ENCODE results near the gene SEC24A. TPM values are rescaled to one million over a fixed set of nuclear protein-coding genes. Genes with fewer than 3 reads are reported as not detected.
"Not testable (repeated sequence)": the region's sequence is repeated elsewhere in the genome, so short reads cannot be mapped to it uniquely, and the experiment has no call there.

The SEC24A gene
- total and polyA plus RNA-seq, 5 experiments from 2014 or later = 4.0 to 17.2 (median 7.7) TPM

- H3K4me1 Mint-ChIP-seq = peaks cover 11 to 48% (median 20%) of the 10 kb centered on the region in 4 donors
- H3K9me3 Mint-ChIP-seq = no peaks in the 10 kb centered on the region
- POLR2A ChIA-PET = no interaction called here
- no peak overlapping the region for H3K4me3 Mint-ChIP-seq
- H3K36me3 Mint-ChIP-seq = peaks cover 0 to 39% (median 7%) of the 10 kb centered on the region in 3 donors
- DNase-seq (no peak), ATAC-seq (no peak)
- peak overlapping the region in 1 of 10 donors; percentile 27 for H3K27ac Mint-ChIP-seq
- H3K27me3 Mint-ChIP-seq = no peaks in the 10 kb centered on the region
These were observed 8.1 kb downstream of the SEC24A start for GRCh38 chr5:134656690-134657089.

GRCh38 chr5:134659456-134659855 is 10.9 kb downstream of the SEC24A start:
- peaks cover 0 to 54% (median 7%) of the 10 kb centered on the region in 3 donors for H3K36me3 Mint-ChIP-seq
- no peak overlapping the region for H3K4me3 Mint-ChIP-seq
- DNase-seq (peak in 2 of 10 donors; percentile 2 to 5), ATAC-seq (peak in 1 of 2 donors; percentile 70)
- peaks cover 13 to 46% (median 20%) of the 10 kb centered on the region in 4 donors for H3K4me1 Mint-ChIP-seq
- no peaks in the 10 kb centered on the region for H3K27me3 Mint-ChIP-seq
- POLR2A ChIA-PET = interaction anchor here (0.6 kb wide), 2 partner anchors 16 to 163 kb away, joined by 3 read pairs; no protein-coding TSS in a partner anchor
- no peaks in the 10 kb centered on the region for H3K9me3 Mint-ChIP-seq
- H3K27ac Mint-ChIP-seq = peak overlapping the region in 1 of 10 donors; percentile 58

GRCh38 chr5:134659922-134660321 is 11.3 kb downstream of the SEC24A start:
- no peak overlapping the region for H3K4me3 Mint-ChIP-seq
- POLR2A ChIA-PET = interaction anchor here (0.6 to 0.7 kb wide), 3 partner anchors 16 to 163 kb away, joined by 3 read pairs; partner anchors contain the start of gene SAR1B
- H3K27me3 Mint-ChIP-seq = no peaks in the 10 kb centered on the region
- H3K4me1 Mint-ChIP-seq = peaks cover 13 to 41% (median 20%) of the 10 kb centered on the region in 4 donors
- no peaks in the 10 kb centered on the region for H3K9me3 Mint-ChIP-seq
- DNase-seq (no peak), ATAC-seq (no peak)
- H3K36me3 Mint-ChIP-seq = peaks cover 0 to 50% (median 7%) of the 10 kb centered on the region in 3 donors
- H3K27ac Mint-ChIP-seq = peak overlapping the region in 1 of 10 donors; percentile 58

GRCh38 chr5:134662971-134663370 is 14.4 kb downstream of the SEC24A start:
- Mint-ChIP-seq H3K4me1 (peaks cover 11 to 32% (median 17%) of the 10 kb centered on the region in 4 donors), H3K4me3 (no peak overlapping the region), H3K27ac (peak overlapping the region in 2 of 10 donors; percentile 1 to 35), H3K27me3 (no peaks in the 10 kb centered on the region), H3K9me3 (no peaks in the 10 kb centered on the region), H3K36me3 (peaks cover 0 to 49% (median 13%) of the 10 kb centered on the region in 3 donors)
- DNase-seq (no peak), ATAC-seq (no peak)
- POLR2A ChIA-PET = no interaction called here

GRCh38 chr5:134664448-134664847 is 15.9 kb downstream of the SEC24A start:
- no peak overlapping the region for H3K4me3 Mint-ChIP-seq
- peaks cover 0 to 51% (median 13%) of the 10 kb centered on the region in 3 donors for H3K36me3 Mint-ChIP-seq
- POLR2A ChIA-PET = no interaction called here
- H3K27ac Mint-ChIP-seq = no peak overlapping the region
- H3K4me1 Mint-ChIP-seq = peaks cover 8 to 25% (median 11%) of the 10 kb centered on the region in 4 donors
- ATAC-seq (no peak), DNase-seq (no peak)
- no peaks in the 10 kb centered on the region for H3K9me3 Mint-ChIP-seq
- H3K27me3 Mint-ChIP-seq = no peaks in the 10 kb centered on the region

- H3K36me3 Mint-ChIP-seq = peaks cover 0 to 68% (median 12%) of the 10 kb centered on the region in 3 donors
- H3K4me1 Mint-ChIP-seq, H3K9me3 Mint-ChIP-seq, POLR2A ChIA-PET, ATAC-seq, H3K4me3 Mint-ChIP-seq, DNase-seq, H3K27ac Mint-ChIP-seq, H3K27me3 Mint-ChIP-seq: not testable (repeated sequence)
These were observed 25.0 kb downstream of the SEC24A start for GRCh38 chr5:134673546-134673945.

GRCh38 chr5:134677357-134677756 is 28.8 kb downstream of the SEC24A start:
- not testable (repeated sequence) for H3K9me3 Mint-ChIP-seq, H3K4me1 Mint-ChIP-seq, ATAC-seq, H3K4me3 Mint-ChIP-seq, DNase-seq, H3K27ac Mint-ChIP-seq, H3K27me3 Mint-ChIP-seq
- peaks cover 0 to 74% (median 16%) of the 10 kb centered on the region in 3 donors for H3K36me3 Mint-ChIP-seq
- POLR2A ChIA-PET = interaction anchor here (0.7 kb wide), 1 partner anchor 61 kb away, joined by 5 read pairs; no protein-coding TSS in a partner anchor

- DNase-seq, H3K27me3 Mint-ChIP-seq, H3K9me3 Mint-ChIP-seq, H3K4me3 Mint-ChIP-seq, ATAC-seq, H3K27ac Mint-ChIP-seq, POLR2A ChIA-PET, H3K4me1 Mint-ChIP-seq: not testable (repeated sequence)
- peaks cover 10 to 90% (median 20%) of the 10 kb centered on the region in 3 donors for H3K36me3 Mint-ChIP-seq
These were observed 41.6 kb downstream of the SEC24A start for GRCh38 chr5:134690144-134690543.

GRCh38 chr5:134692722-134693121 is 44.1 kb downstream of the SEC24A start:
- ATAC-seq (no peak), DNase-seq (no peak)
- Mint-ChIP-seq H3K9me3 (no peaks in the 10 kb centered on the region), H3K4me1 (no peaks in the 10 kb centered on the region), H3K36me3 (peaks cover 5 to 82% (median 21%) of the 10 kb centered on the region in 3 donors), H3K27me3 (no peaks in the 10 kb centered on the region), H3K27ac (peak overlapping the region in 1 of 10 donors; percentile 0), H3K4me3 (no peak overlapping the region)
- POLR2A ChIA-PET = no interaction called here

- POLR2A ChIA-PET = no interaction called here
- peaks cover 0 to 75% (median 27%) of the 10 kb centered on the region in 3 donors for H3K36me3 Mint-ChIP-seq
- peak overlapping the region in 1 of 10 donors; percentile 42 for H3K27ac Mint-ChIP-seq
These were observed 59.7 kb downstream of the SEC24A start for GRCh38 chr5:134708301-134708700.

GRCh38 chr5:134714120-134714519 is 65.5 kb downstream of the SEC24A start:
- Mint-ChIP-seq H3K4me1 (no peaks in the 10 kb centered on the region), H3K9me3 (no peaks in the 10 kb centered on the region), H3K4me3 (no peak overlapping the region), H3K27ac (no peak overlapping the region), H3K27me3 (no peaks in the 10 kb centered on the region), H3K36me3 (peaks cover 0 to 66% (median 18%) of the 10 kb centered on the region in 3 donors)
- DNase-seq (no peak), ATAC-seq (no peak)
- POLR2A ChIA-PET = interaction anchor here (0.8 kb wide), 1 partner anchor 14 kb away, joined by 3 read pairs; no protein-coding TSS in a partner anchor

More at GRCh38 chr5:134708301-134708700, 59.7 kb downstream of the SEC24A start:
- Mint-ChIP-seq H3K9me3 (no peaks in the 10 kb centered on the region), H3K4me1 (no peaks in the 10 kb centered on the region), H3K27me3 (no peaks in the 10 kb centered on the region), H3K4me3 (no peak overlapping the region)
- ATAC-seq = no peak
- no peak for DNase-seq

- Mint-ChIP-seq H3K36me3 (peaks cover 0 to 66% (median 15%) of the 10 kb centered on the region in 3 donors), H3K9me3 (no peaks in the 10 kb centered on the region)
These were observed 66.0 kb downstream of the SEC24A start for GRCh38 chr5:134714541-134714940.

GRCh38 chr5:134715466-134715865 is 66.9 kb downstream of the SEC24A start:
- DNase-seq, H3K27me3 Mint-ChIP-seq, H3K9me3 Mint-ChIP-seq, H3K4me1 Mint-ChIP-seq, H3K27ac Mint-ChIP-seq, ATAC-seq, H3K4me3 Mint-ChIP-seq, POLR2A ChIA-PET: not testable (repeated sequence)
- H3K36me3 Mint-ChIP-seq = peaks cover 0 to 65% (median 11%) of the 10 kb centered on the region in 3 donors

More at GRCh38 chr5:134714541-134714940, 66.0 kb downstream of the SEC24A start:
- Mint-ChIP-seq H3K27me3 (no peaks in the 10 kb centered on the region), H3K4me1 (no peaks in the 10 kb centered on the region), H3K4me3 (no peak overlapping the region), H3K27ac (no peak overlapping the region)
- no peak for DNase-seq
- no peak for ATAC-seq
- POLR2A ChIA-PET = interaction anchor here (0.8 kb wide), 1 partner anchor 13 kb away, joined by 3 read pairs; no protein-coding TSS in a partner anchor

All from naive thymus-derived CD8-positive, alpha-beta T cell (primary cell).